HCT116 (cell line): Measurements from ENCODE around the gene ZNF425. TPM values are rescaled to one million over a fixed set of nuclear protein-coding genes. Genes with fewer than 3 reads are reported as not detected.

Source experiments
- ATAC-seq: fragments of 200-7000 bp; cut with Tn5 transposase; 2 replicates; pipeline ENCODE4 v1.9.1; 2020; ENCODE audit warnings: mild to moderate bottlenecking, moderate library complexity
- BruUV-seq: library from RNA; stranded (reverse); fragments of 400-500 nt; replicated peaks from 2 replicates; lab custom pipeline; 2021; lab: Mats Ljungman, UMichigan
- CTCF ChIA-PET: fragments of 300-600 bp; sonication (Branson Sonifier 250); formaldehyde crosslinking; loops from one replicate; lab custom pipeline; 2021; ENCODE audit warnings: antibody characterized with exemption; lab: Charles Lee
- POLR2A ChIA-PET: fragments of 300-600, 350-600 bp; sonication (Branson Sonifier 250); formaldehyde crosslinking; loops from one replicate; lab custom pipeline; 2021; ENCODE audit warnings: antibody characterized with exemption; lab: Charles Lee
- RAD21 ChIA-PET, 2 experiments: fragments of 300-600 bp; sonication (Branson Sonifier 250); formaldehyde crosslinking; loops; one replicate each; lab custom pipeline; 2023; ENCODE audit warnings: low total read pairs in 2 of 2; ENCODE audit not compliant: uncharacterized antibody in 2 of 2, unreplicated experiment in 2 of 2, low non-redundant PET in 1 of 2; lab: Charles Lee
- DNase-seq: peaks from one replicate; pipeline ENCODE4 v3.0.0-alpha.2; 2010; ENCODE audit warnings: low read depth, low spot score
- H2AFZ ChIP-seq: fragments of 200-600 bp; shearing (Covaris generic), sonication (generic); 2 replicates; pipeline ENCODE4 v1.6.1; 2017; ENCODE audit warnings: low read depth, mixed run types, mixed read lengths, antibody characterized with exemption, low read length; ENCODE audit not compliant: poor library complexity, severe bottlenecking
- H3K27ac ChIP-seq: 2 replicates; pipeline ENCODE4 v1.5.1; 2012; ENCODE audit warnings: low read depth, low read length
- H3K27me3 ChIP-seq: fragments of 200-600 bp; sonication (generic); 2 replicates; pipeline ENCODE4 v1.6.1; 2016; ENCODE audit warnings: mixed run types, low read length, mixed read lengths; ENCODE audit not compliant: insufficient read depth
- H3K36me3 ChIP-seq, 2 experiments: fragments of 200-500 bp in 1 of 2; fragments of 200-600 bp in 1 of 2; sonication (Bioruptor generic) in 1 of 2; sonication (generic) in 1 of 2; 2 replicates each; pipeline versions ENCODE4 v1.5.1 to v1.6.1; 2014 to 2016; ENCODE audit warnings: low read length in 2 of 2, inconsistent platforms in 1 of 2, mixed read lengths in 1 of 2, mixed run types in 1 of 2; ENCODE audit not compliant: insufficient read depth in 2 of 2, control insufficient read depth in 1 of 2
- H3K4me1 ChIP-seq, 2 experiments: fragments of 200-600 bp in 1 of 2; sonication (generic) in 1 of 2; 2 replicates each; pipeline versions ENCODE4 v1.5.1 to v1.6.1; 2012 to 2017; ENCODE audit warnings: low read length in 2 of 2, inconsistent platforms in 1 of 2, mild to moderate bottlenecking in 1 of 2, mixed read lengths in 1 of 2, mixed run types in 1 of 2, moderate library complexity in 1 of 2; ENCODE audit not compliant: insufficient read depth in 2 of 2, control insufficient read depth in 1 of 2
- H3K4me2 ChIP-seq: fragments of 200-600 bp; sonication (generic); 2 replicates; pipeline ENCODE4 v1.6.1; 2017; ENCODE audit warnings: mixed run types, low read length, mixed read lengths
- H3K4me3 ChIP-seq, 2 experiments: fragments of 200-600 bp in 1 of 2; sonication (generic) in 1 of 2; replicated peaks in 1 of 2; 2 replicates each; pipeline ENCODE4 v1.5.1; 2011 to 2016; ENCODE audit warnings: low read length in 2 of 2, control low read depth in 1 of 2, low read depth in 1 of 2, mild to moderate bottlenecking in 1 of 2, mixed read lengths in 1 of 2, mixed run types in 1 of 2
- H3K79me2 ChIP-seq: fragments of 200-600 bp; sonication (generic); 2 replicates; pipeline ENCODE4 v1.6.1; 2017; ENCODE audit warnings: mild to moderate bottlenecking, mixed run types, low read length, moderate library complexity, mixed read lengths; ENCODE audit not compliant: insufficient read depth
- H3K9ac ChIP-seq: fragments of 200-600 bp; sonication (generic); 2 replicates; pipeline ENCODE4 v1.6.1; 2016; ENCODE audit warnings: low read length, mixed read lengths
- H3K9me2 ChIP-seq: fragments of 200-600 bp; sonication (generic), shearing (Covaris generic); 2 replicates; pipeline ENCODE4 v1.6.1; 2017; ENCODE audit warnings: mixed run types, mild to moderate bottlenecking, moderate library complexity; ENCODE audit not compliant: insufficient read depth
- H3K9me3 ChIP-seq, 2 experiments: fragments of 200-500 bp in 1 of 2; fragments of 200-600 bp in 1 of 2; sonication (Bioruptor generic) in 1 of 2; sonication (generic) in 1 of 2; 2 replicates each; pipeline ENCODE4 v1.6.1; 2014 to 2017; ENCODE audit warnings: low read length in 2 of 2, mixed read lengths in 2 of 2, inconsistent platforms in 1 of 2, low read depth in 1 of 2, mild to moderate bottlenecking in 1 of 2, mixed run types in 1 of 2, moderate library complexity in 1 of 2; ENCODE audit not compliant: control insufficient read depth in 1 of 2, insufficient read depth in 1 of 2
- H4K20me1 ChIP-seq: fragments of 200-600 bp; sonication (generic), shearing (Covaris generic); 2 replicates; pipeline ENCODE4 v1.6.1; 2017; ENCODE audit warnings: mixed run types, mild to moderate bottlenecking, moderate library complexity; ENCODE audit not compliant: insufficient read depth
- ATF3 ChIP-seq: IDR thresholded peaks from 2 replicates; pipeline ENCODE4 v1.6.1; 2012
- CBX3 ChIP-seq: IDR thresholded peaks from 2 replicates; pipeline ENCODE4 v1.6.1; 2012; ENCODE audit warnings: low read depth
- CEBPB ChIP-seq: IDR thresholded peaks from 2 replicates; pipeline ENCODE4 v1.6.1; 2012; ENCODE audit warnings: low read depth
- EGR1 ChIP-seq: IDR thresholded peaks from 2 replicates; pipeline ENCODE4 v1.6.1; 2012; ENCODE audit warnings: low read depth
- ELF1 ChIP-seq: IDR thresholded peaks from 2 replicates; pipeline ENCODE4 v1.6.1; 2012; ENCODE audit warnings: low read depth, borderline replicate concordance
- EZH2 ChIP-seq: fragments of 200-600 bp; sonication (generic); IDR thresholded peaks from 2 replicates; pipeline ENCODE4 v1.6.1; 2017; ENCODE audit warnings: antibody characterized with exemption, mixed run types
- EZH2phosphoT487 ChIP-seq: fragments of 200-600 bp; IDR thresholded peaks from 2 replicates; pipeline ENCODE4 v1.6.1; 2018; ENCODE audit warnings: antibody characterized with exemption, borderline replicate concordance
- MAX ChIP-seq: IDR thresholded peaks from 2 replicates; pipeline ENCODE4 v1.6.1; 2012
- POLR2A ChIP-seq: IDR thresholded peaks from 2 replicates; pipeline ENCODE4 v1.7.0; 2011; ENCODE audit warnings: borderline replicate concordance; ENCODE audit not compliant: insufficient read depth, insufficient read length; ENCODE audit errors: extremely low read depth
- POLR2AphosphoS5 ChIP-seq: IDR thresholded peaks from 2 replicates; pipeline ENCODE4 v1.6.1; 2011; ENCODE audit warnings: mild to moderate bottlenecking, low read depth, low read length, moderate library complexity
- RAD21 ChIP-seq: IDR thresholded peaks from 2 replicates; pipeline ENCODE4 v1.6.1; 2012; ENCODE audit warnings: low read depth, mild to moderate bottlenecking
- SP1 ChIP-seq: IDR thresholded peaks from 2 replicates; pipeline ENCODE4 v1.6.1; 2012; ENCODE audit warnings: low read depth
- SRF ChIP-seq: IDR thresholded peaks from 2 replicates; pipeline ENCODE4 v1.6.1; 2012; ENCODE audit warnings: low read depth
- TCF7L2 ChIP-seq: IDR thresholded peaks from 2 replicates; pipeline ENCODE4 v1.7.0; 2011; ENCODE audit warnings: borderline replicate concordance, inconsistent platforms; ENCODE audit not compliant: insufficient read depth, insufficient read length; ENCODE audit errors: extremely low read depth
- YY1 ChIP-seq: IDR thresholded peaks from 2 replicates; pipeline ENCODE4 v1.6.1; 2011; ENCODE audit warnings: low read length, low read depth, moderate library complexity, mild to moderate bottlenecking; ENCODE audit not compliant: insufficient replicate concordance; ENCODE audit errors: extremely low read depth
- ZFX ChIP-seq: fragments of 450-650 bp; IDR thresholded peaks from 2 replicates; pipeline ENCODE4 v1.6.1; 2017
- ZNF274 ChIP-seq: fragments of 200-500 bp; sonication (Bioruptor generic); IDR thresholded peaks from 2 replicates; pipeline ENCODE4 v1.6.1; 2014; ENCODE audit warnings: mild to moderate bottlenecking, low read depth, low read length, inconsistent platforms
- intact Hi-C: fragments of 100-400 bp; cut with micrococcal nuclease; formaldehyde crosslinking; loops from 2 replicates; pipeline ENCODE4 v1.10.0; 2022
- total RNA-seq: library from RNA; stranded (reverse); gene quantifications from one replicate; pipeline ENCODE4 v1.2.1, GENCODE V29; 2021; ENCODE audit not compliant: unreplicated experiment

The ZNF425 gene
- total RNA-seq, 1 experiment from 2014 or later, result 2.1 TPM

- no peaks in the 10 kb centered on the region for H4K20me1 ChIP-seq
- intact Hi-C loops, result no loop called here
- H3K9ac ChIP-seq, result no peak overlapping the region
- no peaks in the 10 kb centered on the region for H3K9me3 ChIP-seq
- H3K79me2 ChIP-seq, result peaks cover 72% of the 10 kb centered on the region
- no peak overlapping the region for H2AFZ ChIP-seq
- H3K27ac ChIP-seq, result no peak overlapping the region
- peaks cover 3 to 7% of the 10 kb centered on the region in 2 experiments; a peak in 3 of 4 replicates for H3K4me1 ChIP-seq
- ChIA-PET CTCF (no interaction called here), RAD21 (no interaction called here), POLR2A (no interaction called here)
- DNase-seq, result no peak
- H3K36me3 ChIP-seq, result peaks cover 0 to 2% of the 10 kb centered on the region in 2 experiments; a peak in 2 of 4 replicates
- H3K9me2 ChIP-seq, result no peaks in the 10 kb centered on the region
- no peak overlapping the region for H3K4me2 ChIP-seq
- BruUV-seq, result no TSS peak
- ATAC-seq, result no peak
- no peak overlapping the region for H3K4me3 ChIP-seq
- TF ChIP-seq POLR2AphosphoS5 (no peak), YY1 (no peak), EZH2phosphoT487 (no peak), SP1 (no peak), MAX (no peak), CEBPB (no peak), ZFX (no peak), POLR2A (no peak), ATF3 (no peak), CBX3 (no peak)
- H3K27me3 ChIP-seq, result no peaks in the 10 kb centered on the region
These were observed 27.9 kb upstream of the ZNF425 start for GRCh38 chr7:149154056-149154455.

- no peaks in the 10 kb centered on the region for H3K9me3 ChIP-seq
- TF ChIP-seq EZH2 (no peak), YY1 (no peak), ZNF274 (no peak), EGR1 (no peak), SRF (no peak), ELF1 (no peak), RAD21 (no peak), MAX (no peak), ZFX (no peak), CBX3 (no peak), SP1 (no peak), ATF3 (no peak), TCF7L2 (no peak), EZH2phosphoT487 (no peak), POLR2A (no peak)
- TF ChIP-seq, all 23 proteins: peak for 0
- H3K4me1 ChIP-seq, result peaks cover 7 to 14% of the 10 kb centered on the region in 2 experiments; a peak in 3 of 4 replicates
- no peak overlapping the region for H2AFZ ChIP-seq
- H3K4me3 ChIP-seq, result no peak overlapping the region
- ChIA-PET RAD21 (no interaction called here), CTCF (no interaction called here), POLR2A (no interaction called here)
- BruUV-seq, result no TSS peak
- DNase-seq, result no peak
- no peak overlapping the region for H3K9ac ChIP-seq
- H3K27ac ChIP-seq, result no peak overlapping the region
- no peaks in the 10 kb centered on the region for H3K27me3 ChIP-seq
- H3K9me2 ChIP-seq, result no peaks in the 10 kb centered on the region
- H3K4me2 ChIP-seq, result no peak overlapping the region
- peaks cover 75% of the 10 kb centered on the region for H3K79me2 ChIP-seq
- H3K36me3 ChIP-seq, result peaks cover 0 to 2% of the 10 kb centered on the region in 2 experiments; a peak in 2 of 4 replicates
- no peak for ATAC-seq
- H4K20me1 ChIP-seq, result no peaks in the 10 kb centered on the region
- intact Hi-C loops, result no loop called here
These were observed 27.2 kb upstream of the ZNF425 start for GRCh38 chr7:149153346-149153745.
